Caco-2 (cell line): ENCODE measurements around the gene LOXL1. TPM values are rescaled to one million over a fixed set of nuclear protein-coding genes. Genes with fewer than 3 reads are reported as not detected.

Source experiments
- BruUV-seq: library from RNA; stranded (reverse); fragments of 400-500 nt; replicated peaks from 2 replicates; lab custom pipeline; 2021; lab: Mats Ljungman, UMichigan
- CTCF ChIA-PET: fragments of 300-600 bp; sonication (Branson Sonifier 250); formaldehyde crosslinking; loops from one replicate; lab custom pipeline; 2022; ENCODE audit warnings: antibody characterized with exemption; lab: Charles Lee
- POLR2A ChIA-PET: fragments of 300-600 bp; sonication (Branson Sonifier 250); formaldehyde crosslinking; loops from one replicate; lab custom pipeline; 2022; ENCODE audit warnings: antibody characterized with exemption; lab: Charles Lee
- DNase-seq, 2 experiments: peaks; one replicate each; pipeline versions ENCODE4 v3.0.0 to v3.0.0-alpha.2; 2020 to 2022
- H3K27me3 ChIP-seq: replicated peaks from 2 replicates; pipeline ENCODE4 v1.6.0; 2011; ENCODE audit warnings: low read length; ENCODE audit not compliant: control insufficient read depth, insufficient read depth
- H3K36me3 ChIP-seq: 2 replicates; pipeline ENCODE4 v1.5.1; 2011; ENCODE audit warnings: low read length; ENCODE audit not compliant: control insufficient read depth, insufficient read depth
- H3K4me1 ChIP-seq: fragments of 250-450 bp; sonication (Bioruptor Pico); 2 replicates; pipeline ENCODE4 v1.5.1; 2020; ENCODE audit warnings: mild to moderate bottlenecking
- H3K4me3 ChIP-seq: 2 replicates; pipeline ENCODE4 v1.5.1; 2011; ENCODE audit warnings: low read depth, mild to moderate bottlenecking, control low read depth, low read length
- H3K9me3 ChIP-seq: fragments of 250-450 bp; sonication (Bioruptor Pico); 2 replicates; pipeline ENCODE4 v1.5.1; 2020; ENCODE audit warnings: mild to moderate bottlenecking, moderate library complexity
- H3K27ac Mint-ChIP-seq: one replicate; pipeline ENCODE4 v1.8.0; 2022; ENCODE audit warnings: mixed read lengths; ENCODE audit not compliant: unreplicated experiment
- H3K27me3 Mint-ChIP-seq: one replicate; pipeline ENCODE4 v1.8.0; 2022; ENCODE audit warnings: mixed read lengths; ENCODE audit not compliant: insufficient read depth, unreplicated experiment
- H3K36me3 Mint-ChIP-seq: one replicate; pipeline ENCODE4 v1.8.0; 2022; ENCODE audit warnings: mild to moderate bottlenecking, mixed read lengths; ENCODE audit not compliant: insufficient read depth, unreplicated experiment
- H3K4me1 Mint-ChIP-seq: one replicate; pipeline ENCODE4 v1.8.0; 2022; ENCODE audit warnings: low read depth, mixed read lengths; ENCODE audit not compliant: unreplicated experiment
- H3K4me3 Mint-ChIP-seq: one replicate; pipeline ENCODE4 v1.8.0; 2022; ENCODE audit warnings: mild to moderate bottlenecking, moderate library complexity, mixed read lengths; ENCODE audit not compliant: unreplicated experiment
- H3K9me3 Mint-ChIP-seq: one replicate; pipeline ENCODE4 v1.8.0; 2022; ENCODE audit warnings: mixed read lengths; ENCODE audit not compliant: unreplicated experiment
- CTCF ChIP-seq, 2 experiments: fragments of 200-600 bp in 1 of 2; IDR thresholded peaks; 1 replicate in 1 of 2; 2 replicates in 1 of 2; pipeline versions ENCODE4 v1.5.1 to v1.8.0; 2011 to 2022; ENCODE audit warnings: antibody characterized with exemption in 1 of 2, control low read depth in 1 of 2, inconsistent platforms in 1 of 2, low read depth in 1 of 2, low read length in 1 of 2, mild to moderate bottlenecking in 1 of 2, moderate library complexity in 1 of 2; ENCODE audit not compliant: insufficient read depth in 1 of 2, severe bottlenecking in 1 of 2, unreplicated experiment in 1 of 2
- intact Hi-C: fragments of 100-400 bp; cut with micrococcal nuclease; formaldehyde crosslinking; loops from one replicate; pipeline ENCODE4 v1.10.0; 2022; ENCODE audit not compliant: unreplicated experiment
- total RNA-seq: library from RNA; stranded (reverse); gene quantifications from 2 replicates; pipeline ENCODE4 v1.2.3, GENCODE V29; 2022

LOXL1 gene
- total RNA-seq, 1 experiment from 2014 or later, result 3.7 TPM

GRCh38 chr15:73891328-73892315, 34.6 kb upstream of the LOXL1 start:
- H3K9me3 ChIP-seq, result no peaks in the 10 kb centered on the region
- ChIA-PET CTCF (no interaction called here), POLR2A (no interaction called here)
- peaks cover 4% of the 10 kb centered on the region for H3K27me3 Mint-ChIP-seq
- DNase-seq, result no peak
- H3K4me1 Mint-ChIP-seq, result no peaks in the 10 kb centered on the region
- no peaks in the 10 kb centered on the region for H3K36me3 ChIP-seq
- BruUV-seq, result no TSS peak
- H3K36me3 Mint-ChIP-seq, result no peaks in the 10 kb centered on the region
- H3K4me3 Mint-ChIP-seq, result no peak overlapping the region
- H3K9me3 Mint-ChIP-seq, result peaks cover 14% of the 10 kb centered on the region
- no peak overlapping the region for H3K27ac Mint-ChIP-seq
- H3K4me3 ChIP-seq, result no peak overlapping the region
- no peaks in the 10 kb centered on the region for H3K27me3 ChIP-seq
- no peak for TF ChIP-seq CTCF (IDR thresholded peaks at IDR 0.05; ENCODE audit: insufficient read depth in 1 of 2, low read depth in 1 of 2, low read length in 1 of 2, severe bottlenecking in 1 of 2, unreplicated experiment in 1 of 2)
- H3K4me1 ChIP-seq, result no peaks in the 10 kb centered on the region
- intact Hi-C loops, result no loop called here

- POLR2A ChIA-PET, result no interaction called here
- Mint-ChIP-seq H3K4me1 (no peaks in the 10 kb centered on the region), H3K9me3 (peaks cover 14% of the 10 kb centered on the region), H3K27ac (no peak overlapping the region), H3K36me3 (no peaks in the 10 kb centered on the region), H3K4me3 (no peak overlapping the region), H3K27me3 (peaks cover 4% of the 10 kb centered on the region)
- CTCF ChIA-PET, result no interaction called here
- Histone ChIP-seq H3K27me3 (no peaks in the 10 kb centered on the region), H3K4me3 (no peak overlapping the region), H3K36me3 (no peaks in the 10 kb centered on the region), H3K4me1 (no peaks in the 10 kb centered on the region), H3K9me3 (no peaks in the 10 kb centered on the region)
- DNase-seq, result peak in 1 of 2 experiments; percentile 6
- intact Hi-C loops, result no loop called here
- BruUV-seq, result no TSS peak
- TF ChIP-seq CTCF (IDR thresholded peaks at IDR 0.05; ENCODE audit: insufficient read depth in 1 of 2, low read depth in 1 of 2, low read length in 1 of 2, severe bottlenecking in 1 of 2, unreplicated experiment in 1 of 2), result no peak
Measured at GRCh38 chr15:73892446-73893226, 33.6 kb upstream of the LOXL1 start.

GRCh38 chr15:73894133-73894814, 32.0 kb upstream of the LOXL1 start:
- no peaks in the 10 kb centered on the region for H3K27me3 ChIP-seq
- Mint-ChIP-seq H3K27me3 (no peaks in the 10 kb centered on the region), H3K9me3 (peaks cover 14% of the 10 kb centered on the region), H3K27ac (no peak overlapping the region), H3K4me1 (no peaks in the 10 kb centered on the region), H3K36me3 (no peaks in the 10 kb centered on the region), H3K4me3 (no peak overlapping the region)
- no peaks in the 10 kb centered on the region for H3K9me3 ChIP-seq
- H3K36me3 ChIP-seq, result no peaks in the 10 kb centered on the region
- no peak overlapping the region for H3K4me3 ChIP-seq
- no peak for DNase-seq
- no TSS peak for BruUV-seq
- CTCF ChIA-PET, result interaction anchor here (0.9 to 1.0 kb wide), 2 partner anchors 17 to 57 kb away, joined by 3 to 4 read pairs; no protein-coding TSS in a partner anchor
- POLR2A ChIA-PET, result no interaction called here
- intact Hi-C loops, result no loop called here
- TF ChIP-seq CTCF (IDR thresholded peaks at IDR 0.05; ENCODE audit: insufficient read depth in 1 of 2, low read depth in 1 of 2, low read length in 1 of 2, severe bottlenecking in 1 of 2, unreplicated experiment in 1 of 2), result no peak
- no peaks in the 10 kb centered on the region for H3K4me1 ChIP-seq
